RPMI8226 (cell line): Measurements from ENCODE around the gene HDC.

Experiments used
- DNase-seq: peaks from one replicate; pipeline ENCODE4 v3.0.0-alpha.2; 2015

HDC gene, protein sequence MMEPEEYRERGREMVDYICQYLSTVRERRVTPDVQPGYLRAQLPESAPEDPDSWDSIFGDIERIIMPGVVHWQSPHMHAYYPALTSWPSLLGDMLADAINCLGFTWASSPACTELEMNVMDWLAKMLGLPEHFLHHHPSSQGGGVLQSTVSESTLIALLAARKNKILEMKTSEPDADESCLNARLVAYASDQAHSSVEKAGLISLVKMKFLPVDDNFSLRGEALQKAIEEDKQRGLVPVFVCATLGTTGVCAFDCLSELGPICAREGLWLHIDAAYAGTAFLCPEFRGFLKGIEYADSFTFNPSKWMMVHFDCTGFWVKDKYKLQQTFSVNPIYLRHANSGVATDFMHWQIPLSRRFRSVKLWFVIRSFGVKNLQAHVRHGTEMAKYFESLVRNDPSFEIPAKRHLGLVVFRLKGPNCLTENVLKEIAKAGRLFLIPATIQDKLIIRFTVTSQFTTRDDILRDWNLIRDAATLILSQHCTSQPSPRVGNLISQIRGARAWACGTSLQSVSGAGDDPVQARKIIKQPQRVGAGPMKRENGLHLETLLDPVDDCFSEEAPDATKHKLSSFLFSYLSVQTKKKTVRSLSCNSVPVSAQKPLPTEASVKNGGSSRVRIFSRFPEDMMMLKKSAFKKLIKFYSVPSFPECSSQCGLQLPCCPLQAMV

DNA sequence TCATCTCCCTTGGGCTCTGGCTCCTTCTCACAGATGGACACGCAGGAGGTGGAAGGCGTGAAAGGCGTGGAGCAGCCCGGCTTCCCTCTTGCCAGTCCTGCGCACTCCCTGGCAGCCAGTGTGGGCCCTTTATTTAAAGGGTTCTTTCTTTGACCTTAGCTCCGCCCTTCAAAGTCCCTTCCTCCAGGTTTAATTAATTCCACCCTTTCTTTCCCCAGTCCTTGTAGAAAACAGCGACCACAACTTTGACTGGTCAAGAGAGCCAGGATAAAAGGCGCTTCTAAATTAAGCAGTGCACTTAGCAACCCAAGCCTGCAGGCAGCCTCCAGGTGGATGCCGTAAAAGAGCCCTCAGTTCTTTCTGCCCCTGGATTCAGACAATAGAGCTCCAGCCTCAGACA lies at the start of gene HDC:
TSS of gene HDC (minus strand) at position 107 of the 400 bp plus-strand sequence. CDS start at position 4, 103 bp downstream.
- no peak for DNase-seq

DNA sequence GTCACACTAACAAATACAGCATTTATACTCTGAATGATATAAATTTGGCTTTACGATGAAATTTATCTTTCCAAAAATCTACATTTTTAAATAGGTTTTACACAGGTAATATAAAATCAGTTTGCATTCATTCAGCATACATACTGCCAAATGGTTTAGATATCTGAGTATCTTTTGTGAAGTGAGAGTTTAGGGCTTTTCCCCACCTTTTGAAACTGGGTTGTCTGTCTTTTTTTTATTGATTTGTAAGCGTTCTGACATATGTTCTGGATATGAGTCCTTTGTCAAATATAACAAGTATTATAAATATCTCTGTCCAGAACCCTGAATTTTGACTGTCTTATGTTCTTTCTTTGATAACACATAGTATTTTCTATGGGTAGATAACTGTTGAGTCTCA lies 47.1 kb upstream of the HDC start:
- DNase-seq, result no peak

DNA sequence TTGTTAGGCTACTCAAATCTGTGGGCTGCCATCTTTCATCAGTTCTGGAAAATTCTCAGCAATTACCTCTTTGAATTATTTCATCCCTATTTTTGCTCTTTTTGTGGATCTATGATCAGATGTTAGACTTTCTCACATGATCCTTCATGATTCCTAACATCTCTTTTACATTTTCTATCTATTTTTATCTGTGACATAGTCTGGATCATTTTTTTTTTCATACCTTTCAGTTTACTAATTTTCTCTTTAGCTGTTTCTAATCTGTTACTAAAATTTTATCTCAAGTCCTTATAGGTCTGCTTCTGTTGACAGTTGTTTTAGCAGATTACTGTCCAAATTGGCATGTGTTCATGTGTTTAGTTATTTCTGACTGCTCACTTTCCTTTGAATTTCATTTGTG lies 42.3 kb upstream of the HDC start:
- no peak for DNase-seq

DNA sequence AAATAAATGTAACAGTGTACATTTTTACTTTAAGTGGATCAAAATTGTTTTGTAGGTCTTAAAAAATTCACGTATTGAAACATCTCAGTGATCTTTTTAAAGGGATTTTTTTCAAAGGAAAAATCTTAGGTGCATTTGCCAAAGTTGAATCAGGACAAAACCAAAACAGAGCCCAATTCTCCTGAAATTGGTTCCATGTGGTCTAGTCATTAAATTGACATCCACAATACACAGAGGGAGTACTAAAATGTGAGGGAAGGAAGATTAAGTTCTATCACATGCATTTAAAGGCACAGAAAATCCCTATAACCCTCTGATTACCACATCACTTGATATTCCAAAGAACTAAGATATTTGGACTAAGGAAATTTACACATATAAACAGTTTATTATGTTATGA lies 39.3 kb upstream of the HDC start:
- no peak for DNase-seq

DNA sequence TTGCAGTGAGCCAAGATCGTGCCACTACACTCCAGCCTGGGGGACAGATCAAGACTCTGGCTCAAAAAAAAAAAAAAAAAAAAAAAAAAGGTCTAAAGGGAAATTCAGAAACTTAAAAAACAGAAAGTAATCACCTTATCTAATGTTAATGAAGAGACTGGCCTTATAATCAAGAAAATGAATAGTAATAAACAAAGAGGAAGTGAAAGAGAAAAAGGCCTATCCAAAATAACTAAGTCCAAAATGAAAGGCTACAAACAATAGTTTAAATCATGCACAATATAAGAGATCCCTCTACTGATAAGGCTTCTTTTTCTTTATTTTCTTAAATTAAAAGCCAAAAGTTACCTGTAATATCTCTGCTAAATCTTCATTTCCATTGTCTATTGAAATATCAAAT lies 37.1 kb upstream of the HDC start:
- DNase-seq, result no peak

DNA sequence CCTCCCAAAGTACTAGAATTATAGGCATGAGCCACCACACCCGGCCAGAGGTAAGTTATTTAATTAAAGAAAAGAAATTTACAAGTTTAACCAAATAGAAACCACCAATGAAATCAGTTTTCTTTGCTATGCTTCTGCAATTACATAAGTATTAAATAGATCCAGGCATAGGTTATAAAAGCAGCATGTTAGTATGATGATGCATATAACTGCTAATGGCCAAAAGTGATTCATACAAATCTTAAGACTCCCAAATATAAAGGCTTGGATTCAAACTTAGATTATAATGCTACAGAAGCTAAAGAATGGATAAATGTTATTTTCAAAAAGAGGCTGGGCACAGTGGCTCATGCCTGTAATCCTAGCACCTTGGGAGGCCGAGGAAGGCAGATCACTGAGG lies 32.8 kb upstream of the HDC start:
- DNase-seq, result no peak

DNA sequence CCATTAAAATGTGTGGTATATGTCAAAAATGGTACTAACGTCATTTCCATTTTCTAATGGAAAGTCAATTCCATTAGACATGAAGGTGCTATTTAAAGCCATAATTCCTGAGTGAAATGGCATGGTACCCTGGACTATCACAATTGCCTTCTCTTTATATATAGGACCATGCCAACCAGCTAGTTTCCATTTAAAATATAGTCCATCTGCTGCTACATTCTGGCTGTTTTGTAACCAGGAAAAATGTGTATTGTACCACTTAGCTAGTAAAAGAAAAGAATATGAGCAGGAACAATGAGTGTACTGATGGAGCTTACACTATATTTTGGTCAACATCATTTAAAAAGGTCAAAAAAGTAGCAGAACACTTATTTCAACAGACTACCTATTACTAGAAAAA lies 30.4 kb upstream of the HDC start:
- DNase-seq, result no peak

DNA sequence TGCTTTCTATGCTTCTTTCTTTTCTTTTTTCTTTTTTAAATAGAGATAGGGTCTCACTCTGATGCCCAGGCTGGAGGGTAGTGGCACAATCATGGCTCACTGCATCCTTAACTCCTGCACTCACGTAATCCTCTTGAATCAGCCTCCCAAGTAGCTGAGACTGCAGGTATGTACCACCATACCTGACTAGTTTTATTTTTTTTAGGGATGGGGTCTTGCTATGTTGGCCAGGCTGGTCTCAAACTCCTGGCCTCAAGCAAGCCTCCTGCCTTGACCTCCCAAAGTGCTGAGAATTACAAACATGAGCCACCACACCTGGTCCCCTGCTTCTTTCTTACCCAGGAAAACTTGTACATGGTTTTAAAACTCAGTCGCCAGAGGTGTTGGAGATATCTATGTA lies 24.2 kb upstream of the HDC start:
- DNase-seq, result no peak

DNA sequence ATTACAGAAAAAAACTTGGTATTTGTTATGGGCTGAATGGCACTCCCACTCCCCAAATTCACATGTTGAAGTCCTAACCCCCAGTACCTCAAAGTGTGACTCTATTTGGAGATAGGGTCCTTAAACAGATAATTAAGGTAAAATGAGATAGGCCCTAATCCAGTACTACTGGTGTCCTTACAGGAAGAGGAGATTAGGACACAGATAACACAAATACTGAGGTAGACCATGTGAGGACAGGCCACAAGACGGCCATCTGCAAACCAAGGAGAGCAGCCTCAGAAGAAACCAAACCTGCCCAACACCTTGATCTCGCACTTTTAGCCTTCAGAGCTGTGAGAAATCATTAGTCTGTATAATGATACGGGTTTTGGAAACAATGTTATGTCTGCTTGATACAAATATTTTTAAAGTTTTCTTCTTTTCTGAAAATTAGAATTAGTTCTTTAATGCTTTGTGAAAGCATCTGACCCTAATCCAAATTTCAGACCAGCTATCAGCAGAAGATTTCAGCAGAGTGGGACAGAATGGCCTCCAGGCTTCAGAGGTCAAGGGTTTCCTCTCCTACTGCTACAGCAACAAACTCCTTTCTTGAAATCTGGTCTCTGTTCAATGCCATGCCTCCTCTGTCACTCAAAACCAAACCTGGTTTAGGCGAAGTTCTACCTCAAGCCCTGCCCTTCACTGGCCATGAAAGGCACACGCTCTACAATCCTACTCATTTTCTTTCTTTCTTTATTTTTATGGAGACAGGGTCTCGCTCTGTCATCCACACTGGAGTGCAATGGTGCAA lies 22.0 kb upstream of the HDC start:
- DNase-seq, result no peak

DNA sequence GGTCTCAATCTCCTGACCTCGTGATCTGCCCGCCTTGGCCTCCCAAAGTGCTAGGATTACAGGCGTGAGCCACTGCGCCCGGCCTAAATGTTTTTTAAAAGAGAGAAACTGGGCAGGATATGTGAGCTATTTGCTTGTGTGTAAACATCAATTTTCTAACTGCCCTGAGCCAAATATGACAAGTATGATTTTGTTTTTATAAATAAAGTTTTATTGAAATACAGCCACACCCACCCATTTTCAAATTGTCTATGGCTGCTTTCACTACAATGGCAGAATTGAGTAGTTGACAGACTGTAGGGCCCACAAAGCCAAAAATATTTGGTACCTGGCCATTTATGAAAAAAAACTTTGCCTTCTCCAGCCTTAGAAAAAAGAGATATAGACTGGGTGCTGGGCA lies 15.9 kb upstream of the HDC start:
- no peak for DNase-seq

DNA sequence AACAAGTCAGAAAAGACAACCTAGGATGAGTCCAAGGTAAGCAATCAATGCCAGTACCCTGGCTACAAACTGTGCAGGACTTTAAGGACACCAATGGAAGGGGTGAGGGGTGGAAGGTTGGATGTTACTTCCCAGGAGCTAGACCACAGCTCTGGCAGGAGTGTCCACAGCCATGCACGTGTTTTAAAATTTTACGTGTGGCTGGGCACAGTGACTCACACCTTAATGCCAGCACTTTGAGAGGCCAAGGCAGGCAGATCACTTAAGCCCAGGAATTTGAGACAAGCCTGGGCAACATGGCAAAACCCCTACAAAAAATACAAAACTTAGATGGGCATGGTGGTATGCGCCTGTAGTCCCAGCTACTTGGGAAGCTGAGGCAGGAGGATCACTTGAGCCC lies 14.7 kb upstream of the HDC start:
- no peak for DNase-seq

DNA sequence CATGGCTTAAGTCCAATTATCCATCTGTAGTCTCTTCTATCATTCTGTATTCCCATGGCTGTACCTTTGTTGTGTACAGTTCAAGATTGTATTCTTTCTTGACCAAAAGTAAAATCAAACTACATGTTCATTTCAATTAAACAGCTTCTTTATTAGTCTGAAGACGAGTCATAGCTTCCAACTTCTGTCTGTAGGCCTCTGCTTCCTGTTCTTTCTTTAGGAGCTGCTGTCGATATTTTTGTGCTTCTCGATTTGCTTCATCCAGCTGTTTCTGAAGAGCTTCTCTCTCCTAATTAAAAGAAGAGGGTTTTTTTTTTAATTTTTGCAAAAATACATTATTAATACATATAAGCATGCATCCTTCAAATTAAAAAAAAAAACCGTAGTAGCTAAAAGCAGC lies 13.0 kb upstream of the HDC start:
- DNase-seq, result no peak

DNA sequence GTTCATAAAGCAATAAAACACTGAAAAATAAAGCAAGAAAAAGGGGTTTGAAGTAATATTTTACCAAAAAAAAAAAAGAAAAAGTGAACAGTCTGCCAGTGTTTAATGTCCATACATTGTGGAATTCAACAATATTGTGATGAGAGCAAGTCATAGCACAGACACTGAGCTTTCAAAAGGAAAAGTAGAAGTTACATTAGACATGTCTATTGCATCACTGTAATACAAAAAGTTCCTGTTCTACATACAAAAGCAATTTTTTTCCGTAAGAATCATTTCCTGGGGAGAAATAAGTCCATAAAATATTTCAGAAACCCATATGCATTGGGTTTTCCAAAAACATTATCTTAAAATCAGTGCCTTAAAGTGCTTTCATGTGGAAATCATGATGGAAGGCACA lies 11.8 kb upstream of the HDC start:
- DNase-seq, result no peak

DNA sequence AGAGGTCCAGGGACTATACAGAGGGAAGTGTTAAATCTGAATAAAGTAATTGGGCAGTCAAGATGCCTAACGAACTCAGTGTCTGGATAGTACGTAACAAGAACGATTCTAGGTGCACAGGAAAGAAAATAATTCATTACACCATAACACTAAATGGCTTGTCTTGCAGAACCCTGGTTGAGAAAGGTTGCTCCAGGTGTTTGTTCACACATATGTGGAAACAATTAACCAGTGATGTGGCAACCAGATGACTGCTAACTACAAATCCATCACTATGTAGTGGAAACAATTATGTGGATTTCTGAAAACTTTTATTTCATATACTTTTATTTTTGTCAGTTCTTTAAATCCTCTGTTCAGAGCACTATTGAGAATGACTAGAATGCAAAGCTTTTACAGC lies 10.4 kb upstream of the HDC start:
- no peak for DNase-seq

DNA sequence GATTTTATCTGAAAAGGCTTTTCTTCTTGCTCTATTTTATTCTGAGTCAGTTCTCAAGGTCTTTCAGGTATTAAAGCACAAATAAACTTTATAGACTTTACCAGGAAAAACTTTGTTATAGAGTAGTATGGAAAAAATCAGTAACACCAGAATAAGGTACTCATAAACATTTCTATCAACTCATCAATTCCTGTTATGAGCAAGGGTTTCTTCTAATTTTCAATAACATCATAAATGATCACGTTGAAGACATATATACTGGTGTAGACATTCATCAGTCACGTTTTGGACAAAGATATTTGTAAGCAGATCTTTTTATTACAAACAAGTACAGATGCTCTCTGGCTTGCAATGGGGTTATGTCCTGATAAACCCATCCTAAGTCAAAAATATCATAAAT lies 9.6 kb upstream of the HDC start:
- DNase-seq, result no peak

DNA sequence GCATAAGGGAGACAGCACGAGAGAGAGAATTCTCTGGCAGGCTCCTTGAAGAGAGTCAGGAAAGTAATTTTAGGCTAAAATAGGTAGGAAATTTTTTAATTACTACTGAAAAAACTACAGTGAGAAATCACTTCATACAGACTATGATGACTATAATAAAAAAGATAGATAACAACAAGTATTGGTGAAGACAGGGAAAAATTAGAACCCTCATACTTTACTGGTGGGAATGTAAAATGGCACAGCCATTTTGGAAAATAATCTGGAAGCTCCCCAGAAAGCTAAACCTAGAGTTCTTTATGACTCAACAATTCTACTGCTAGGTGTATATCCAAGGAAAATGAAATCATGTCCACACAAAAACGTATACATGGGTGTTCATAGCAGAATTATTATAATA lies 2.1 kb upstream of the HDC start:
- DNase-seq, result no peak

DNA sequence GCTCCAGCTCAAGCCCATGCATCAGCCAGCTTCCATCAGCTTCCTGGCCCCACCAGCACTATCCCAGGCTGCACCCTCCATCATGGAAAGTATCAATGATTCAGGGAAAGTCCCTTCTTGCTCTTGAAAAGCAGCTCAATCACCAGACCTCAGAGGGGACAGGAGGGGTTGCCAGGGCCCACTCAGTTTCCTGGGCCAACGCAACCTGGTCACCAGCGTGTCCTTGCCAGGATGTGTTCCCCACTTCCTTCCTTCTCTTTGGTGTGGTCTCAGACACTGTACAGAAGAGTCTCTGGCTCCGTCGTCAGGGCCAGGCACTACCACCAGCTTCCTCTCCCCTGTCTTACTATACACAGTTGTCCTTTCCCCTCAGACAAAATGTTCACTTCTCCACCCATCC lies 3.0 kb downstream of the HDC start:
- no peak for DNase-seq

DNA sequence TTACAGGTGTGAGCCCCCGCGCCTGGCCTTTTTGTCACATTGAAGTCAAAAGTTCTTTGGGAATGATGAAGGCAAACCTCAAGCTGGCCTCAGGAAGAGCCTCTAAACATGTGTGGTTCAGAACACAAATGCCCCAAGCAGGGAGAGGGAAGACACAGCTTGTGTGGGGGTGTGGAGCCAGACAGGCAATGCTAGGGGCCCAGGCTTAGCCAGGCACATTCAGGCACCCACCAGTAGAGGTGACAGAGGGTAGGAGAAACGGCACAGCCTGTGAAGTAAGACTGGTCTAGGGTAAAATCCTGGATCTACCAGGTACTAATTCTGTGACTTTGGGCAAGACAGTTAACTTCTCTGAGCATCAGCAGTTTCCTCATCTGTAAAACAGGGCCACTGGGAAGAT lies 3.5 kb downstream of the HDC start:
- DNase-seq, result peak; percentile 10

DNA sequence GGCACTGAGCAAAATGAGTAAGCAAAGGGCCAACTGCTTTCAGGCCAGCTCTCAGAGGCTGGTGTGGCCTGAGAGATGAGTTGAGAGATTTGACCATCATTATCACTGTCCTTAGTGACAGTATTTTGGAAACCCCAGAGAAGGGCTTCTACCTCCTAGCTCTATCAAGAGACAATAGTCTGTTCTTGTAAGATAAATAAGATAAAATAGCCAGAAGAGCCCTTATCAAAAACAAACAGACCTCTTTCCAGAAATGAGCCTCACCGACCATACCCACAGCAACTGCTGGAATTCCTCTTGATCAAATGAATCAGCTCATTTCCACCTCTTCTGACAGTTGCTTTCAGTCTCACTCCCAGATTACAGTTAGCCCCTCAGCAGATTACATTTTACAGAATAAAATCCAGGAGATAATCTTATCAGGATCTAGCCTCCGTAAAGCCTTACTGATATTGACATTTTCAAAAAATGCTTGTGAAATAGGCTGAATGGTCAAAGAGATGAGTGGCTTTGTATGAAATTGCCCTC lies 4.5 kb downstream of the HDC start:
- no peak for DNase-seq

DNA sequence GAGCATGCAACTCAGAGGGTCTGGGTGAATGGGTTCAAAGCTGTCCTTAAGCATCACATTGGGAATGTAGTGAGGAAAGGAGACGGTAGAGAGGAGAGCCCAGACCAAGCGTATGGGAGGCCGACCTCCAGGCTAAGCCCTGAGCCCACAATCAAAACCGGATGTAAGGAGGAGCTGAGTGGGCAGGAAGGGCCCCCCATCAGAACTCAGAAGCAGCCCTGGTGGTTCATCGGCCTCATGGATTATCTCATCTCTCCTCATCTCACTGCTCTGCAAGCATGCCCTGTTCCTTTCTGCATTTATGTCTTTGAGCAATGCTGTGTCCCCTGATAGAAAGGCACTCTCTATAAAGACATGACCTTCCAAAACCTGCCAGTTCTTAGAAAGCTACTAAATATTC lies 6.2 kb downstream of the HDC start:
- no peak for DNase-seq

DNA sequence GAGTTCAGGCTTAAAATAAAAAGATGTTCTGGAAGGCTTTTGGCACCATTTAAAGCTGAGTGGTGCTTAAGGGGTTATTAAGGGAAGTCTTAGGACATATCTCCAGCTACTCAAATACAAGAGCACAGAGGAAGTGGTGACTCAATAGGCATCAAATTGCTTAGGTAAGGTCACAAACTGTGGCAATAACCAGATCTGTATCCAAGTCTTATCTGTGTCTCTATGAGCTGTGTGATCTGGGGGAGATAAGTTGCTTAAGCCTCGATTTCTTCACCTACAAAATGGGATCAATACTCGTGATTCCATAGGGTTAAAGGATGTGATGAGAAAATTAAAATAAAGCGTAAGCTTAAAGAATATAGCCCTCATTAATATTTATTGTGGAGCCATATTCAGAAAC lies 7.6 kb downstream of the HDC start:
- DNase-seq, result no peak

DNA sequence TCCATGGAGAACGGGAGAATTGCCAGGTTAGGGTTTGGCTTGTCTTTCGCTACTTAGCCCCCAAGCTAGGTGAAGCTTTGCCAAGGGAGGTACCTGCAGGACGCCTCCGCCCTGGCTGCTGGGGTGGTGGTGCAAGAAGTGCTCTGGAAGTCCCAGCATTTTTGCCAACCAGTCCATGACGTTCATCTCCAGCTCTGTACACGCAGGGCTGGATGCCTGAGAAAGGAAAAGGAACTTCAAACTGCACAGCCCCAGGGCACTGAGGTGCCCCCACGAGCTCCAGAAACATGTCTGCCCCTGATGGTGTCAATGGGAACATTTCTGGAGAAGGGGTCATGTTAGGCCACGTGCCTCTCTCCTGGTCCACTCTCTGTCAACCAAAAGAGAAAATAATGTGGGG lies 8.2 kb downstream of the HDC start:
- DNase-seq, result no peak

DNA sequence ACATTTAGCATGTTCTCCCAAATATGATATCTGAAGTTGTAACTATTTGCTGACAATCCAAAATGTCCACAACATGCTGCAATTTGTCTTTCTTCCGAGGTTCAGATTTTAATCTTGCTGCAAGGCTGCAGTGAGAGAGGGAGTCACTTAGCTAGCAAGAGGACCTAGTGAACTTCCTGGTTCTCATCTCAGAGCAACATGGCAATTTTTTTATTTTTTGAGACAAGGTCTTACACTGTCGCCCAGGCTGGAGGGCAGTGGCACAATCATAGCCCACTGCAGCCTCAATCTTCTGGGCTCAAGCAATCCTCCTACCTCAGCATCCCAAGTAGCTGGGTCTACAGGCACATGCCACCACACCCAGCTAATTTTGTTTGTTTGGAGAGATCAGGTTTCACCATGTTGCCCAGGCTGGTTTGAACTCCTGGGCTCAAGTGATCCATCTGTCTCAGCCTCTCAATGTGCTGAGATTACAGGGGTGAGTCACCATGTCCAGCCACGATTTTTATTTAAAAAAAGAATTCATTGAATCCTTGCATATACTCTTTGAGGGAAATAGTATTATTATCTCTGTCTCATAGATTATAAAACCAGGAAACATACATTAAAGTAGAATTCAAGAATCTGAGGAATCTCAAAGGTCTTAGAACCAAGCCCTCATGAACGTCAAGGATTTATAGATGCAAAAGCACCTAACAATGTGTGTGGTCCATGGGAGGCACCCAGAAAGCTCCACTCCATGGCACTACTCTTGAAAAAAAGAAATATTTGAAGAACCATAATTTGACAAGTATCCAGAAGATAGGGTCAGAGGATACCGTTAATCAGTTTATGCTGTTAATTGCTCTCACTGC lies 9.1 kb downstream of the HDC start:
- no peak for DNase-seq
